Glutamatergic neuron (in vitro differentiated cells): ENCODE data around the gene RASGRP1. TPM values are rescaled to one million over a fixed set of nuclear protein-coding genes. Genes with fewer than 3 reads are reported as not detected.

Source experiments
- DNase-seq: peaks from one replicate; pipeline ENCODE4 v3.0.0; 2022
- H3K27ac Mint-ChIP-seq: one replicate; pipeline ENCODE4 v1.8.0; 2020; ENCODE audit warnings: mild to moderate bottlenecking, mixed read lengths, inconsistent platforms; ENCODE audit not compliant: unreplicated experiment
- H3K27me3 Mint-ChIP-seq: one replicate; pipeline ENCODE4 v1.8.0; 2020; ENCODE audit warnings: mild to moderate bottlenecking, moderate library complexity, mixed read lengths, inconsistent platforms; ENCODE audit not compliant: unreplicated experiment
- H3K36me3 Mint-ChIP-seq: one replicate; pipeline ENCODE4 v1.8.0; 2020; ENCODE audit warnings: mild to moderate bottlenecking, mixed read lengths, inconsistent platforms; ENCODE audit not compliant: unreplicated experiment
- H3K4me1 Mint-ChIP-seq: one replicate; pipeline ENCODE4 v1.8.0; 2020; ENCODE audit warnings: mild to moderate bottlenecking, low read depth, mixed read lengths, inconsistent platforms; ENCODE audit not compliant: unreplicated experiment
- H3K4me3 Mint-ChIP-seq: one replicate; pipeline ENCODE4 v1.8.0; 2020; ENCODE audit warnings: mild to moderate bottlenecking, mixed read lengths, inconsistent platforms; ENCODE audit not compliant: unreplicated experiment
- H3K9me3 Mint-ChIP-seq: one replicate; pipeline ENCODE4 v1.8.0; 2020; ENCODE audit warnings: mild to moderate bottlenecking, moderate library complexity, mixed read lengths, inconsistent platforms; ENCODE audit not compliant: unreplicated experiment
- total RNA-seq: library from RNA; stranded (reverse); fragmentation: NEBNext Ultra II Directional; extraction: Animal tissue kit (Norgen Biotek cat#: 25700); gene quantifications from one replicate; pipeline ENCODE4 v1.2.1, GENCODE V29; 2021; ENCODE audit not compliant: unreplicated experiment
- TF ChIP-seq, protein P1 (sequence below): fragments of 200-600 bp; sonication (generic); IDR thresholded peaks from one replicate; pipeline ENCODE4 v1.5.0; 2021; ENCODE audit not compliant: partially characterized antibody, unreplicated experiment

Gene RASGRP1
- total RNA-seq, 1 donor from 2014 or later = not detected

- Mint-ChIP-seq H3K27me3 (no peaks in the 10 kb centered on the region), H3K4me1 (no peaks in the 10 kb centered on the region), H3K27ac (no peak overlapping the region), H3K36me3 (no peaks in the 10 kb centered on the region), H3K9me3 (no peaks in the 10 kb centered on the region), H3K4me3 (no peak overlapping the region)
- TF ChIP-seq, protein P1, sequence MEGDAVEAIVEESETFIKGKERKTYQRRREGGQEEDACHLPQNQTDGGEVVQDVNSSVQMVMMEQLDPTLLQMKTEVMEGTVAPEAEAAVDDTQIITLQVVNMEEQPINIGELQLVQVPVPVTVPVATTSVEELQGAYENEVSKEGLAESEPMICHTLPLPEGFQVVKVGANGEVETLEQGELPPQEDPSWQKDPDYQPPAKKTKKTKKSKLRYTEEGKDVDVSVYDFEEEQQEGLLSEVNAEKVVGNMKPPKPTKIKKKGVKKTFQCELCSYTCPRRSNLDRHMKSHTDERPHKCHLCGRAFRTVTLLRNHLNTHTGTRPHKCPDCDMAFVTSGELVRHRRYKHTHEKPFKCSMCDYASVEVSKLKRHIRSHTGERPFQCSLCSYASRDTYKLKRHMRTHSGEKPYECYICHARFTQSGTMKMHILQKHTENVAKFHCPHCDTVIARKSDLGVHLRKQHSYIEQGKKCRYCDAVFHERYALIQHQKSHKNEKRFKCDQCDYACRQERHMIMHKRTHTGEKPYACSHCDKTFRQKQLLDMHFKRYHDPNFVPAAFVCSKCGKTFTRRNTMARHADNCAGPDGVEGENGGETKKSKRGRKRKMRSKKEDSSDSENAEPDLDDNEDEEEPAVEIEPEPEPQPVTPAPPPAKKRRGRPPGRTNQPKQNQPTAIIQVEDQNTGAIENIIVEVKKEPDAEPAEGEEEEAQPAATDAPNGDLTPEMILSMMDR = no peak
- no peak for DNase-seq
Observed at GRCh38 chr15:38576261-38576660, 11.6 kb upstream of the RASGRP1 start.

DNA sequence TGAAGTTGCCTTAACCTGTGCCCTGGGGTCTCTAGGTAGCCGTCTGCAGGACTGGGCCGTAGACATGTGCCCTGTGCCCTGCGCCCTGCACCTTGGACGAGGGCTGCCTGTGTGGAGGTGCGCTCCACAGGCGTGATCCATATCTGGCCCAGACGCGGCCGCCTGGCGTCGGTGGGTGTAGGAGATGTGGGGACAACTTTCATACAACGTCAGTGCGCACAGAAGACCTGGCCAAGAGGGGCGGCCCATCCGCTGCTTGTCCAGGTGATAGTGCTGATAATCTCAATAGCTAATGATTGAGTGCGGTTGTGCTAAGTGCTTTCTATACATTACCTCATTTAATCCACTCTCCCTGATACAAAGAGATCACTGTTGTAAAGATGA lies 665 bp upstream of the RASGRP1 start:
- H3K27me3 Mint-ChIP-seq = peaks cover 3% of the 10 kb centered on the region
- no peak for DNase-seq
- H3K4me3 Mint-ChIP-seq = peak overlapping the region; percentile 78
- no peaks in the 10 kb centered on the region for H3K36me3 Mint-ChIP-seq
- TF ChIP-seq, protein P1 = no peak
- H3K27ac Mint-ChIP-seq = no peak overlapping the region
- H3K9me3 Mint-ChIP-seq = no peaks in the 10 kb centered on the region
- no peaks in the 10 kb centered on the region for H3K4me1 Mint-ChIP-seq

DNA sequence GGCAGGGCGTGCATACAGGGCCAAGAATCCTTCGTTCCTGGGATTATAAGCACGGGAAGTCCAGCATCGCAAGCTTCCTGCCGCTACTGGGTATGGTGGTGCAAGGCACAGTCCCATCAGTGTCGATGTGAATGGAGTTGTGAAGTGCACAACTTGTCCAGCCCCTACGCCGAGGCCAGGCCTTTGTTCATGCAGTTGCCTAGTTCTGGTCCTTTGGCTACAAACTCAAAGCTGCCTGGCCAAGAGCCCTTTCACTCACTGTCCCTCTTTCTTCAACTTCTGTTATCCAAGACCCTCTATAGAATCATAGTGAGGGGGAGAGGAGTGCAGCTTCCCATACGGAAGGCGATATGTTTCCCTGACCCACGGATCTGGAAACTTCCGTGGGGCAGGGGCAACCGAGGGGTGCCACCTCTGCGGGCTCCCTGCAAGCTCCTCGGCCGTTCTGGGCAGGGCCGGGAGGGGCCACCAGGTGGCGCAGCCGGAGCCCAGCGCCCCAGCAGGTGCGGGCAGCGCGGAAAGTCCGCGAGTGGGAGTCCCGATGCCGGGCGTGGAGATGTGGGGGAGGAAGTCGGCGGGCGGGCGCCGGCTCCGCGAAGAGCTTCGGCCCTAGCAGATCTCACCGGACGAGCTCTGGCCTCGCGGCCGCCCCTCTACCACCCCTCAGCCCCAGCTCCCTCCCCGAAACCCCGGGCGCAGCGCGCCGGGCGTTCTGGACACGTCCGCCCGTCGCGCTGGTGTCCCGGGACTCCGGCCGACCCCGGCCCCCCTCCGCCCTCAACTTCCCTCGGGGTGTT lies 693 bp downstream of the RASGRP1 start:
- Mint-ChIP-seq H3K27ac (no peak overlapping the region), H3K4me1 (no peaks in the 10 kb centered on the region), H3K9me3 (no peaks in the 10 kb centered on the region), H3K36me3 (no peaks in the 10 kb centered on the region), H3K4me3 (peak overlapping the region; percentile 20), H3K27me3 (peaks cover 3% of the 10 kb centered on the region)
- TF ChIP-seq, protein P1 = peak; percentile 93
- DNase-seq = peak; percentile 80

GRCh38 chr15:38562278-38562677 lies 2.3 kb downstream of the RASGRP1 start:
- H3K36me3 Mint-ChIP-seq = no peaks in the 10 kb centered on the region
- no peak for DNase-seq
- no peaks in the 10 kb centered on the region for H3K27me3 Mint-ChIP-seq

DNA sequence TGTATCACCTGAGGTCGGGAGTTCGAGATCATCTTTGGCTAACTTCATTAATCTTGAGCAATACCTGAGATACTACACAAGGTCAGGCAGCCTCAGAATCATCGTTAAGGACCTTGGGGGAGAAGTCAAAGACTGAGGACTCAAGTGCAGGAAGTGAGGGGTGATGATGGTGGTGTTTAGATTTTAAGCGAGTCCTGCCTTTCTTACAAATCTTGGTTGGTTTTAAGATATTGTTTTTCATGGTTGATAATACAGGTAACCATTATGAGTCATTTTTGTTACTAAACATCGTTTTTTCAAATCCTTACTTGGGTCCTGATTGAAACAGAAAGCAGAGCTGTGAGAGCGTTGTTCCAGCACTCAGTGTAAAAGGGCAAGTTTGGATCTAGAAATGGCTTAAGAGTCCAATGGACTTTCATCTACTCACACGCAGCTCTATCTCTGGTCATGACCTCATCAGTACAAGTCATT lies 4.1 kb downstream of the RASGRP1 start:
- Mint-ChIP-seq H3K4me3 (no peak overlapping the region), H3K4me1 (peaks cover 5% of the 10 kb centered on the region), H3K36me3 (no peaks in the 10 kb centered on the region), H3K9me3 (no peaks in the 10 kb centered on the region), H3K27ac (no peak overlapping the region), H3K27me3 (no peaks in the 10 kb centered on the region)
- no peak for DNase-seq
- TF ChIP-seq, protein P1 = no peak

More at GRCh38 chr15:38562278-38562677, 2.3 kb downstream of the RASGRP1 start:
- TF ChIP-seq, protein P1 = no peak
- no peak overlapping the region for H3K27ac Mint-ChIP-seq
- H3K4me1 Mint-ChIP-seq = no peaks in the 10 kb centered on the region
- no peak overlapping the region for H3K4me3 Mint-ChIP-seq
- no peaks in the 10 kb centered on the region for H3K9me3 Mint-ChIP-seq
